Pancreas (tissue), 10 donors: ENCODE data around the gene HSD17B3. TPM values are rescaled to one million over a fixed set of nuclear protein-coding genes. Genes with fewer than 3 reads are reported as not detected.

ENCODE experiments used
- ATAC-seq, 4 donors: fragments of 200-7000 bp; cut with Tn5 transposase; one replicate each; pipeline versions ENCODE4 v1.8.0 to v1.9.1; 2020; ENCODE audit warnings: mild to moderate bottlenecking in 4 of 4, moderate library complexity in 4 of 4
- DNase-seq, 6 donors: peaks; one replicate each; pipeline ENCODE4 v3.0.0-alpha.2; 2020
- FAIRE-seq: peaks from 2 replicates; lab custom pipeline; 2012; peaks lifted over from hg19 to GRCh38; lab: Jason Lieb, UNC
- H3K27ac ChIP-seq, 4 donors: fragments of 200-600 bp; sonication (generic); 1 replicate in 3 of 4; 2 replicates in 1 of 4; pipeline versions ENCODE4 v1.5.0 to v1.8.0; 2020
- H3K27me3 ChIP-seq, 4 donors: fragments of 200-600 bp; one replicate each; pipeline ENCODE4 v1.8.0; 2021
- H3K36me3 ChIP-seq, 3 donors: fragments of 200-600 bp; sonication (generic) in 1 of 3; one replicate each; pipeline versions ENCODE4 v1.5.0 to v1.8.0; 2020 to 2021
- H3K4me1 ChIP-seq, 3 donors: fragments of 200-600 bp; one replicate each; pipeline ENCODE4 v1.8.0; 2021
- H3K4me3 ChIP-seq, 4 donors: fragments of 200-600 bp; sonication (generic) in 2 of 4; one replicate each; pipeline versions ENCODE4 v1.5.0 to v1.8.0; 2020 to 2021
- H3K9me3 ChIP-seq, 4 donors: fragments of 200-600 bp; one replicate each; pipeline ENCODE4 v1.8.0; 2021
- CTCF ChIP-seq, 4 donors: fragments of 200-600 bp; sonication (generic) in 3 of 4; IDR thresholded peaks; one replicate each; pipeline versions ENCODE4 v1.5.0 to v1.8.0; 2021; ENCODE audit warnings: antibody characterized with exemption in 4 of 4
- WGBS, 2 donors: extraction: QIAGEN DNeasy Blood & Tissue Kit; methylation state at CpG; one replicate each; pipeline ENCODE4 v1.1.7; 2013; 5-methylcytosine and 5-hydroxymethylcytosine counted together
- intact Hi-C, 3 donors: fragments of 100-400 bp; cut with DNase I; formaldehyde crosslinking; loops; one replicate each; pipeline versions ENCODE4 v1.11.1 to v1.14.2; 2022
- polyA plus RNA-seq, 2 donors: library from polyadenylated mRNA; stranded (reverse); fragments of 200-250 nt; gene quantifications; one replicate each; pipeline ENCODE4 v1.2.3, GENCODE V29; 2013
- total RNA-seq, 6 donors: library from RNA; stranded (reverse); fragmentation: NEBNext Ultra II Directional in 4 of 6; extraction: Animal tissue kit (Norgen Biotek cat#: 25700) in 4 of 6; gene quantifications; one replicate each; pipeline versions ENCODE4 v1.2.1 to v1.2.4, GENCODE V29; 2021 to 2023
- donor health status: healthy with polysubstance abuse.
- donor health status: DM: no; HTN: no; CAD: no; lungs with moderate emphysema.
- donor health status: DM: no; HTN: no; CAD: no.
- donor health status: control.
- donor health status: control.
- donor health status: Bipolar disorder and iron deficiency.
- donor health status: DM: yes; HTN: yes; CAD: no.
- donor health status: DM: no; HTN: no; CAD: no.
- donor health status: DM: no; HTN: no; CAD: no.
- donor health status: DM: yes; HTN: yes; CAD: no.

Gene HSD17B3
- total and polyA plus RNA-seq, 8 donors: 0.92 to 35.7 (median 1.7) TPM; not detected in 1

DNA sequence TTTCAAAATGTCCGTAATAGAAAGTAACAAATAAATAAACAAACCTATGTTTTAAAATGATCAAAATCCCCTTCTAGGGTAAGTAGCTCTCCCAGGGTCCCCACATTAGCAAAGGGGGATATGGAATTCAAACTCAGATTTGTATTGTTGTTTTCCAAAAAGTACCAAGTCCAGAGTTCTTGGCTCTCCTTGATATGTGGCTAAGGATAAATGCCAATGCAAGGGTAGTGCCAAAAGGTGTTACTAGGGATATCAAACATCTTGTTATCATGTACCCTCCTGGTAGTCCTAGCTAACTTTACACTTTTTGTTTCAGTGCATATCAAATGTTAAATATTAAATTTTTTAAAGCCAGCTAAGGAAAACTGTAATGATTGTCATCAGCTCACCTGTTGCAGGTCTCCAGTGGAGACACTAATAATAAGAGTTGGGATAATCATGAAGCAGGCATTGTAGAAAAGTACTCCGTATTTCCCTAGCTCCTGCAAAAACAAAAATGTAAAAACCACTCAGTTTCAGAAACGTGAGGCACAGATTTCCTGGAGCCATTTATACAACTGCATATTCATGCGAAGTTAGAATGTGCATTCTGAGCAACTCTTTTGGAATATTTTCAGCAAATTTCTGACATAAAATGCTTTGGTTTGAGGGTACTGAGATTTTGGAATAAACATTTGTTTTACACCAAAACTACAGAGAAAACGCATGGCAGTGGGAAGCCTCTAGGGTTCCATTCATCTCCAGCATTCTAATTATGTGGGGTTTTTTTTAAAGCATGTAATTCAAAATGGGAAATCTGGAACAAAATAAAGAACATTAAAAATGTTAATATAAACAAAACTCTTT, 41.8 kb upstream of the HSD17B3 start:
- WGBS, 2 donors: 79 to 84% methylated on average over 5 of the region's 5 CpGs
- Histone ChIP-seq H3K27ac (peak overlapping the region in 2 of 4 donors; percentile 30 to 44), H3K4me1 (peaks cover 0 to 22% (median 0%) of the 10 kb centered on the region in 3 donors), H3K4me3 (no peak overlapping the region), H3K27me3 (no peaks in the 10 kb centered on the region), H3K36me3 (no peaks in the 10 kb centered on the region), H3K9me3 (no peaks in the 10 kb centered on the region)
- intact Hi-C loops: no loop called here
- FAIRE-seq (no peak), ATAC-seq (no peak), DNase-seq (no peak)
- TF ChIP-seq CTCF (IDR thresholded peaks at IDR 0.05): no peak

DNA sequence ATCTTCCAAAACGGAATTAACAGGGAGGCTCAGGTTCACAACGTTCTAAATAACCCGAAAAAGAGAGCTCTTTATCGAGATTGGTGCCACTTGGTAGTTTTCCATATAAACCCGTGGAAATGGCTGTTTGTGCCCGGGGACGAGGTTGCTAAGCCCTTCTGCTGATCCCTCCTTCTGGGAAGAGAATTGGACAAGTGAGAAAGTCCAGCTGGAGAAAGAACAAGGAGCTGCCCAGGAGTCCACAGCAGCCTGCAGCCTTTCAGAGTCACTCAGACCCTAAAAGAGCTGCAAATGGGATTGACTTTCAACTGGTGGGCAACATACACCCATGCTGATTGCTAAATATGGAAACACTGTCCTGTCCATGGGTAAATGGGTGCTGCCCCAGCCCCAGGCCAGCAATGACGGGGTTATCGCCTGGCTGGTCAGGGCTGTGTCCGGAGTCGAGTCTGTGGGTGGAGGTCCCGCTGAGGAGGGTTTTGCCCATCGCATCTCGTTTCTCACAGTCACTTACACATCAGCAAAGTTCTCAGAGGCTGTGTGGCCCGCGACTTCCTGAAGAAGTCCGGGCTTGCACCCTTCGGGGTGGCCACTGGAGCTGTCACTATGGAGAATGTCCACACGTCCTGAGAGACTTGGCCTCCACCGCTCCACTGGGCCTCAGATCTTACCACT, 40.7 kb upstream of the HSD17B3 start:
- 83 to 92% methylated on average over 20 of the region's 20 CpGs for WGBS, 2 donors
- ATAC-seq (no peak), DNase-seq (no peak), FAIRE-seq (no peak)
- H3K36me3 ChIP-seq: no peaks in the 10 kb centered on the region
- peaks cover 0 to 22% (median 0%) of the 10 kb centered on the region in 3 donors for H3K4me1 ChIP-seq
- no peaks in the 10 kb centered on the region for H3K27me3 ChIP-seq
- no peak overlapping the region for H3K27ac ChIP-seq
- no peaks in the 10 kb centered on the region for H3K9me3 ChIP-seq
- intact Hi-C loops: no loop called here
- TF ChIP-seq CTCF (IDR thresholded peaks at IDR 0.05): no peak
- no peak overlapping the region for H3K4me3 ChIP-seq

DNA sequence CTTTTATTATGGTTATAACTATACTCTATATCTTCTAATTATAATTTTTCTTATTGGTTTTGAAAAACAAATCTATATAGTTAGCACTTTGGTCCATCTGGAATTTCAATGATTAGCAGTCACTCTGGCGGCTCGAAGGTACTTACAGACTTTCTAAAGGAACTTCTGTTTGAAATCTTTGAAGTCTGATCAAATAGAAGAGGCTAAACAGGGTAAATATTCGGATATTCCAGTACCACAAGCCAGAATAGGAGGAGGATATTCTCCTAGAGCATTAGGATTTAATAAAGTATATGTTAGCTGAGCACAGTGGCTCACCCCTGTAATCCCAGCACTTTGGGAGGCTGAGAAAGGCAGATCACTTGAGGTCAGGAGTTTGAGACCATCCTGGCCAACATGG, 38.7 kb upstream of the HSD17B3 start:
- WGBS, 2 donors: 81 to 93% methylated on average over 3 of the region's 3 CpGs
- ATAC-seq (no peak), FAIRE-seq (no peak), DNase-seq (no peak)
- Histone ChIP-seq H3K27me3 (no peaks in the 10 kb centered on the region), H3K4me3 (no peak overlapping the region), H3K36me3 (no peaks in the 10 kb centered on the region), H3K27ac (peak overlapping the region in 1 of 4 donors; percentile 72), H3K4me1 (peaks cover 0 to 22% (median 0%) of the 10 kb centered on the region in 3 donors), H3K9me3 (no peaks in the 10 kb centered on the region)
- no peak for TF ChIP-seq CTCF (IDR thresholded peaks at IDR 0.05)
- intact Hi-C loops: no loop called here

DNA sequence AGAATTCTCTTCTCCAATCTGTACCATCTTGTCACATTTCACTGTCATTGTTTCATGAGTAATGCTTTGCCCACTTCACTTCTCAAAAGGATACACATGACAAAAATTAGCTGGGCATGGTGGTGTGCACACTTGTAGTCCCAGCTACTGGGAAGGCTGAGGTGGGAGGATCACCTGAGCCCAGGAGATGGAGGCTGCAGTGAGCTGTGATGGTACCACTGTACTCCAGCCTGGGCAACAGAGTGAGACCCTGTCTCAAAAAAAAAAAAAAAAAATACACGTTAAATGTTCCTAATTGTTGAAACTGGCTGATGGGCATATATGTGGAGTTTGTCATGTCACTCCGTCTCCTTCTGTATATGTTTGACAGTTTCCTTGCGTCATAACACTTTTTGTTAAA, 36.3 kb upstream of the HSD17B3 start:
- DNase-seq (no peak), FAIRE-seq (no peak), ATAC-seq (no peak)
- H3K4me1 ChIP-seq: peaks cover 0 to 14% (median 0%) of the 10 kb centered on the region in 3 donors
- intact Hi-C loops: loop anchor here in 1 of 3 donors (10.0 kb wide), 1 partner anchor 327 kb away; no protein-coding TSS in a partner anchor
- no peak overlapping the region for H3K27ac ChIP-seq
- H3K9me3 ChIP-seq: no peaks in the 10 kb centered on the region
- H3K4me3 ChIP-seq: no peak overlapping the region
- H3K27me3 ChIP-seq: no peaks in the 10 kb centered on the region
- WGBS, 2 donors: 95 to 98% methylated on average over 3 of the region's 3 CpGs
- TF ChIP-seq CTCF (IDR thresholded peaks at IDR 0.05): no peak
- H3K36me3 ChIP-seq: no peaks in the 10 kb centered on the region
